IMR-90 (cell line): Measurements from ENCODE around the gene KLF13. TPM values are rescaled to one million over a fixed set of nuclear protein-coding genes. Genes with fewer than 3 reads are reported as not detected.

Source experiments
- ATAC-seq: fragments of 200-7000 bp; cut with Tn5 transposase; 2 replicates; pipeline ENCODE4 v1.9.1; 2020; ENCODE audit warnings: low read depth, mild to moderate bottlenecking, moderate library complexity
- BruUV-seq: library from RNA; stranded (reverse); fragments of 400-500 nt; replicated peaks from 2 replicates; lab custom pipeline; 2021; lab: Mats Ljungman, UMichigan
- CTCF ChIA-PET: fragments of 300-600 bp; formaldehyde crosslinking; extraction: SDS; loops from one replicate; lab custom pipeline; 2021; ENCODE audit warnings: antibody characterized with exemption; lab: Yijun Ruan, JAX
- POLR2A ChIA-PET: fragments of 300-600 bp; sonication (Branson Sonifier 250); formaldehyde crosslinking; loops from one replicate; lab custom pipeline; 2022; ENCODE audit warnings: antibody characterized with exemption; ENCODE audit not compliant: unreplicated experiment; lab: Charles Lee
- DNase-seq: peaks from one replicate; pipeline ENCODE4 v3.0.0; 2013
- H2AFZ ChIP-seq: replicated peaks from 2 replicates; pipeline ENCODE3; 2013; ENCODE audit warnings: low read length, mild to moderate bottlenecking; ENCODE audit not compliant: poor library complexity
- H2AK5ac ChIP-seq: 2 replicates; pipeline ENCODE4 v1.6.1; 2013; ENCODE audit warnings: low read depth, low read length, inconsistent platforms
- H2AK9ac ChIP-seq: replicated peaks from 2 replicates; pipeline ENCODE3; 2013; ENCODE audit warnings: mild to moderate bottlenecking, low read depth, low read length, moderate library complexity; ENCODE audit not compliant: poor library complexity
- H2BK120ac ChIP-seq: 2 replicates; pipeline ENCODE4 v1.6.1; 2013; ENCODE audit warnings: low read depth, low read length, inconsistent platforms
- H2BK15ac ChIP-seq: 3 replicates; pipeline ENCODE4 v1.6.1; 2013; ENCODE audit warnings: low read depth, low read length, inconsistent platforms
- H2BK20ac ChIP-seq: 2 replicates; pipeline ENCODE4 v1.6.1; 2013; ENCODE audit warnings: low read depth, mild to moderate bottlenecking, inconsistent platforms, low read length, moderate library complexity
- H2BK5ac ChIP-seq: 2 replicates; pipeline ENCODE4 v1.6.1; 2013; ENCODE audit warnings: mild to moderate bottlenecking, low read depth, low read length, inconsistent platforms; ENCODE audit not compliant: poor library complexity, severe bottlenecking
- H3K14ac ChIP-seq: replicated peaks from 2 replicates; pipeline ENCODE4 v1.6.1; 2013; ENCODE audit warnings: low read depth, low read length, inconsistent platforms
- H3K18ac ChIP-seq: 2 replicates; pipeline ENCODE4 v1.6.1; 2013; ENCODE audit warnings: low read depth, low read length, control low read depth
- H3K23ac ChIP-seq: 2 replicates; pipeline ENCODE4 v1.6.1; 2013; ENCODE audit warnings: low read depth, low read length, inconsistent platforms
- H3K27ac ChIP-seq: 2 replicates; pipeline ENCODE4 v1.5.1; 2013; ENCODE audit warnings: mild to moderate bottlenecking, control low read depth, low read length; ENCODE audit not compliant: insufficient read depth
- H3K27me3 ChIP-seq: 2 replicates; pipeline ENCODE4 v1.6.1; 2013; ENCODE audit warnings: low read length; ENCODE audit not compliant: control insufficient read depth, insufficient read depth
- H3K36me3 ChIP-seq: 2 replicates; pipeline ENCODE4 v1.6.1; 2013; ENCODE audit warnings: low read length, mixed read lengths; ENCODE audit not compliant: control insufficient read depth, insufficient read depth
- H3K4ac ChIP-seq: 2 replicates; pipeline ENCODE4 v1.6.1; 2013; ENCODE audit warnings: low read depth, low read length, inconsistent platforms
- H3K4me1 ChIP-seq: 2 replicates; pipeline ENCODE4 v1.6.1; 2013; ENCODE audit warnings: low read length, mixed read lengths; ENCODE audit not compliant: control insufficient read depth, insufficient read depth
- H3K4me2 ChIP-seq: 2 replicates; pipeline ENCODE4 v1.6.1; 2013; ENCODE audit warnings: low read depth, mild to moderate bottlenecking, control low read depth, low read length, moderate library complexity
- H3K4me3 ChIP-seq: 2 replicates; pipeline ENCODE4 v1.5.1; 2013; ENCODE audit warnings: low read depth, mild to moderate bottlenecking, control low read depth, low read length, moderate library complexity; ENCODE audit not compliant: insufficient read depth
- H3K56ac ChIP-seq: 2 replicates; pipeline ENCODE4 v1.6.1; 2013; ENCODE audit warnings: low read length, inconsistent platforms; ENCODE audit not compliant: insufficient read depth; ENCODE audit errors: extremely low read depth
- H3K79me1 ChIP-seq, 2 experiments: 2 replicates each; pipeline ENCODE4 v1.6.1; 2013; ENCODE audit warnings: low read length in 2 of 2, inconsistent platforms in 1 of 2, low read depth in 1 of 2
- H3K9ac ChIP-seq: 2 replicates; pipeline ENCODE4 v1.6.1; 2013; ENCODE audit warnings: low read depth, low read length, control low read depth
- H3K9me1 ChIP-seq: 2 replicates; pipeline ENCODE4 v1.6.1; 2013; ENCODE audit warnings: low read length, inconsistent platforms; ENCODE audit not compliant: insufficient read depth
- H3K9me3 ChIP-seq: 2 replicates; pipeline ENCODE4 v1.6.1; 2013; ENCODE audit warnings: low read length; ENCODE audit not compliant: control insufficient read depth, insufficient read depth
- H4K20me1 ChIP-seq: 2 replicates; pipeline ENCODE4 v1.6.1; 2013; ENCODE audit warnings: low read length, inconsistent platforms; ENCODE audit not compliant: insufficient read depth
- H4K5ac ChIP-seq: 2 replicates; pipeline ENCODE4 v1.6.1; 2013; ENCODE audit warnings: mild to moderate bottlenecking, low read depth, low read length, control low read depth
- H4K8ac ChIP-seq, 2 experiments: 2 replicates each; pipeline ENCODE4 v1.6.1; 2013; ENCODE audit warnings: low read depth in 2 of 2, low read length in 2 of 2, control low read depth in 1 of 2, inconsistent platforms in 1 of 2
- H4K91ac ChIP-seq: 2 replicates; pipeline ENCODE4 v1.6.1; 2013; ENCODE audit warnings: low read depth, low read length, inconsistent platforms; ENCODE audit not compliant: insufficient read depth
- BHLHE40 ChIP-seq: fragments of 150-350 bp; IDR thresholded peaks from 2 replicates; pipeline ENCODE4 v1.6.1; 2016; ENCODE audit warnings: mild to moderate bottlenecking, low read depth, low read length
- CEBPB ChIP-seq: IDR thresholded peaks from 2 replicates; pipeline ENCODE4 v1.6.1; 2012; ENCODE audit warnings: low read depth, low read length, improper control_type of control experiment
- CHD1 ChIP-seq: IDR thresholded peaks from 2 replicates; pipeline ENCODE4 v1.6.1; 2012; ENCODE audit warnings: low read depth, low read length, improper control_type of control experiment
- CTCF ChIP-seq: conservative IDR thresholded peaks from 2 replicates; pipeline ENCODE4 v1.5.1; 2012; ENCODE audit warnings: mild to moderate bottlenecking, low read depth, low read length, improper control_type of control experiment
- ELK1 ChIP-seq: fragments of 150-350 bp; IDR thresholded peaks from 2 replicates; pipeline ENCODE4 v1.6.1; 2016; ENCODE audit warnings: low read depth, mild to moderate bottlenecking, low read length, moderate library complexity, borderline replicate concordance
- MAFK ChIP-seq: IDR thresholded peaks from 2 replicates; pipeline ENCODE4 v1.6.1; 2012; ENCODE audit warnings: low read depth, low read length, improper control_type of control experiment
- MAZ ChIP-seq: IDR thresholded peaks from 2 replicates; pipeline ENCODE4 v1.6.1; 2012; ENCODE audit warnings: low read depth, mild to moderate bottlenecking, low read length, improper control_type of control experiment, moderate library complexity, borderline replicate concordance
- MXI1 ChIP-seq: IDR thresholded peaks from 2 replicates; pipeline ENCODE4 v1.6.1; 2012; ENCODE audit warnings: low read depth, mild to moderate bottlenecking, low read length, moderate library complexity, borderline replicate concordance
- NFE2L2 ChIP-seq: fragments of 150-350 bp; IDR thresholded peaks from 2 replicates; pipeline ENCODE4 v1.6.1; 2016; ENCODE audit warnings: low read depth, mild to moderate bottlenecking, low read length
- POLR2A ChIP-seq: IDR thresholded peaks from 2 replicates; pipeline ENCODE4 v1.6.1; 2012; ENCODE audit warnings: mild to moderate bottlenecking, low read depth, low read length
- RAD21 ChIP-seq: IDR thresholded peaks from 2 replicates; pipeline ENCODE4 v1.6.1; 2012; ENCODE audit warnings: low read length, improper control_type of control experiment
- RCOR1 ChIP-seq: IDR thresholded peaks from 2 replicates; pipeline ENCODE4 v1.6.1; 2012; ENCODE audit warnings: mild to moderate bottlenecking, low read length, improper control_type of control experiment; ENCODE audit not compliant: insufficient replicate concordance
- RFX5 ChIP-seq: IDR thresholded peaks from 2 replicates; pipeline ENCODE4 v1.8.0; 2012; ENCODE audit warnings: low read depth, mild to moderate bottlenecking, low read length, moderate library complexity
- SMC3 ChIP-seq: fragments of 150-350 bp; IDR thresholded peaks from 2 replicates; pipeline ENCODE4 v1.6.1; 2016; ENCODE audit warnings: low read depth, mild to moderate bottlenecking, antibody characterized with exemption, low read length, moderate library complexity
- USF2 ChIP-seq: fragments of 150-350 bp; IDR thresholded peaks from 2 replicates; pipeline ENCODE4 v1.6.1; 2017; ENCODE audit warnings: mild to moderate bottlenecking, antibody characterized with exemption, low read length, low read depth
- WGBS, 2 experiments: methylation state at CpG; one replicate each; pipeline versions ENCODE4 v1.1.5 to v1.1.7; 2013; ENCODE audit warnings: missing lambda C conversion rate in 2 of 2; ENCODE audit not compliant: insufficient read length in 1 of 2; ENCODE audit errors: extremely low coverage in 2 of 2; 5-methylcytosine and 5-hydroxymethylcytosine counted together
- dilution Hi-C: fragments of 300-500 bp; cut with HindIII; formaldehyde crosslinking; loops from one replicate; pipeline ENCODE4 v1.14.3; 2018; ENCODE audit warnings: low sequenced_read_pairs; ENCODE audit not compliant: unreplicated experiment
- in situ Hi-C: fragments of 300-500 bp; cut with MboI; formaldehyde crosslinking; loops from 3 replicates; pipeline ENCODE4 v1.14.3; 2019; ENCODE audit warnings: low sequenced_read_pairs, inconsistent platforms, mixed read lengths
- intact Hi-C: fragments of 100-400 bp; cut with micrococcal nuclease; formaldehyde crosslinking; loops from 2 replicates; pipeline ENCODE4 v1.10.0; 2022
- polyA plus RNA-seq, 3 experiments: library from polyadenylated mRNA; depleted of rRNA; stranded (reverse); fragments of >200 nt; gene quantifications; 2 replicates each; pipeline ENCODE4 v1.2.3, GENCODE V29; 2012; ENCODE audit warnings: low replicate concordance in 1 of 3
- total RNA-seq: library from RNA; depleted of rRNA; stranded (reverse); fragments of >200 nt; gene quantifications from 2 replicates; pipeline ENCODE4 v1.2.3, GENCODE V29; 2012

Gene KLF13
- total and polyA plus RNA-seq, 2 of the 4 experiments (the other 2 are of a cell fraction) = 9.5 to 10.6 TPM

DNA sequence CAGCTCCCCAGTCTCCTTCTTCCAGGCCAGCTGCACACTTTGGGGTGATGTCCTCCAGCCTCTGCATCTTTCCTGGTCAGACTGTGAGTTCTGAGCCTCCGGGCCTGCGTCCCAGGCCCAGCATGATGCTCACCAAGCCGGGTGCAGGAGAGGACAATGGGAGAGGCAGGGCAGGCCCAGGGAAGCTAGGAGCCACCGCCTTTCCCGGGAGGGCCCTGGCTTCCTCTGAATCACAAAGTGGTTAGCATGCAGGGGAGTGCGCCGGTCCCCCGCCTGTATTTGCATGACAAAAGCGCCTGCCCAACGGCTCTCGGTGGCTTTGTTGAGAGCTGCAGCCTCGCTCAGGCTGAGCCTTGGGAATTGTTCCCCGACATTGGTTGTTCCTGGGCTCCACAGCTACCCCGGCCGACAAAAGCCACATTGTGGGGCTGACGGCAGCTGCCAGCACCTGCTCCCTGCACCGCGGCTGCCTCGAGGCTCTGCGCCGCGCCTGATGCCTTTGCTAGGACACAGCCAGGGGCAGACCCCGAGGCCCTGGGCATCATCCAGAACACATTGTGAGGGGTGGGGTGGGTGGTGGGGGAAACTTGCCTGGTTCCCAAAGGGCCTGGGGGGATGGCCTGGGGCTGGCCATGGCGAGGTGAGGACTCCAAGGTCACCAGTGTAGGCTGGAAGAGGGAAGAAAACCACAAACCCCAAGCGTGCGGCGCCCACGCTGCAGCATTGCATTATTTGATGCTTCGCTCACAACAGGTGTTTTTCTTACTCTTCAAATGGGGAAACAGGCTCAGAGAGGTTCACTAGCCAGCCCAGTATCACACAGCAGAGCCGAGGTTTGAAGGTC lies 20.0 kb upstream of the KLF13 start:
- Histone ChIP-seq H3K4me3 (no peak overlapping the region), H3K4me1 (no peaks in the 10 kb centered on the region), H3K9me1 (no peaks in the 10 kb centered on the region), H2BK5ac (no peak overlapping the region), H4K8ac (no peak overlapping the region), H4K5ac (no peak overlapping the region), H3K27me3 (peaks cover 46% of the 10 kb centered on the region), H3K4me2 (no peak overlapping the region), H3K9ac (no peak overlapping the region), H4K20me1 (no peaks in the 10 kb centered on the region; the same call in 1 of the 2 replicates), H2BK15ac (no peak overlapping the region), H2AFZ (no peak overlapping the region), H3K23ac (no peak overlapping the region), H3K79me1 (no peaks in the 10 kb centered on the region), H2BK20ac (no peak overlapping the region), H3K18ac (no peak overlapping the region), H2AK5ac (no peak overlapping the region), H2BK120ac (no peak overlapping the region), H3K27ac (no peak overlapping the region), H3K14ac (no peak overlapping the region), H3K4ac (no peak overlapping the region), H3K9me3 (no peaks in the 10 kb centered on the region), H3K36me3 (no peaks in the 10 kb centered on the region), H2AK9ac (no peak overlapping the region), H3K56ac (no peak overlapping the region), H4K91ac (no peak overlapping the region)
- no peak for ATAC-seq
- ChIA-PET POLR2A (interaction anchor here (0.6 kb wide), 1 partner anchor 1524 kb away, joined by 3 read pairs; no protein-coding TSS in a partner anchor), CTCF (no interaction called here)
- WGBS, 2 experiments = 23% methylated on average over 10 of the region's 30 CpGs; no CpG with 5 or more reads in 1 of the 2 experiments
- in situ Hi-C loops (no loop called here), dilution Hi-C loops (no loop called here), intact Hi-C loops (no loop called here)
- BruUV-seq = no TSS peak
- no peak for DNase-seq
- TF ChIP-seq SMC3 = no peak
- no peak for TF ChIP-seq RFX5
- no peak for TF ChIP-seq ELK1
- TF ChIP-seq BHLHE40 = no peak
- no peak for TF ChIP-seq CHD1
- no peak for TF ChIP-seq MXI1
- no peak for TF ChIP-seq CEBPB
- no peak for TF ChIP-seq NFE2L2
- no peak for TF ChIP-seq CTCF
- no peak for TF ChIP-seq POLR2A
- no peak for TF ChIP-seq MAZ
- TF ChIP-seq MAFK = no peak
- TF ChIP-seq USF2 = no peak
- no peak for TF ChIP-seq RCOR1
- no peak for TF ChIP-seq RAD21
